Pulmonary artery endothelial cell (primary cell): Measurements from ENCODE around the gene ALDH3A1. TPM values are rescaled to one million over a fixed set of nuclear protein-coding genes. Genes with fewer than 3 reads are reported as not detected.

Experiments
- DNase-seq: peaks from one replicate; pipeline ENCODE4 v3.0.0-alpha.2; 2011; ENCODE audit warnings: low read depth, low spot score
- total RNA-seq: library from RNA; depleted of rRNA; stranded (reverse); fragments of >200 nt; gene quantifications from 2 replicates; pipeline ENCODE4 v1.2.3, GENCODE V29; 2014

ALDH3A1 gene
- total RNA-seq, 1 donor from 2014 or later, result 1.5 TPM

DNA sequence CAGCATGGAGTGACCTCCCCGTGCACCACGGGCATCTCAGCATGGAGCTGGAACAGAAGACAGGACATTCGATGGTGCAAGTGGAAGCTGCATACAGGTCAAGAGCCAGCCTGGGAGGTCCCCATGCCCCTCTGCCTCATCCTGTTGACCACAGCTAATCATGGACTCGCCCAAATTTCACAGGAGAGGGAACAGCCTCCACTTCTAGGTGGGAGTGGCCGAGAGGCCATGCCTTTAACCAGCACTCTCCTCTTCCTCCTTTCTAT, 28.0 kb downstream of the ALDH3A1 start:
- DNase-seq, result no peak

GRCh38 chr17:19719355-19720209, 28.5 kb downstream of the ALDH3A1 start:
- no peak for DNase-seq

DNA sequence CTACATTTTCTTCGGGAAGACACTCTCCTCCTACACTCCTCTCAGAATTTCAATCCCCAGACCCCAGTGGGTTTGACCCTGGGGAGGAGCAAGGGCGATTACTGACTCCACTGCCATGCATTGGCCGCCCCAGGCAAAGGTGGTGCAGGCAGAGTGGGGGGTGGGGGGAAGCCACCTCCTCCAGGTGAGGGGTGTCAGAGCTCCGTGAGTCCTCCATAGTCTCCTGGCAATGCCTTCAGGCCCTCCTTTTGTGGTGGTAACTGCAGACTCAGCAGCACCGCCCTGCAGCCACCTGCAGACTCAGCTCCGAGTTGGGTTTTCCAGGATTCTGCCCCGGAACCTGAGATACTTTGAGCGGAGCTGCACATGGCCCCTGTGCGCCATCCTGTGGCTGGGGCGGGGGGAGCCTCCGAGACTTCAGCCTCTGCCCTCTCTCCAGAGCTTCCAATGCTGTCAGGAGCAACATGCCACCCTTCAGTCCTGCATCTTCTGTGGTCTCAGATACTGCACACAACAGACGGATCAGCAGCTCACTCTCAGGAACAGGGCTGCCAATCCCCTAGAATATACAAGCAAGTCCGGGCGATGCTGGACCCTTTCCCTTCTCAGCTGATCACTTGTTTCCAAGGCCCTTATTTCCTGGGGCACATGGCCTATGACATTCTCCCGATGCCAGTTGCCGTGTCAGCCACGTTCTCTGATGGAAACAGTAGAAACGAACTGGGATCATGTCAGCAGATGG, 29.3 kb downstream of the ALDH3A1 start:
- DNase-seq, result no peak

DNA sequence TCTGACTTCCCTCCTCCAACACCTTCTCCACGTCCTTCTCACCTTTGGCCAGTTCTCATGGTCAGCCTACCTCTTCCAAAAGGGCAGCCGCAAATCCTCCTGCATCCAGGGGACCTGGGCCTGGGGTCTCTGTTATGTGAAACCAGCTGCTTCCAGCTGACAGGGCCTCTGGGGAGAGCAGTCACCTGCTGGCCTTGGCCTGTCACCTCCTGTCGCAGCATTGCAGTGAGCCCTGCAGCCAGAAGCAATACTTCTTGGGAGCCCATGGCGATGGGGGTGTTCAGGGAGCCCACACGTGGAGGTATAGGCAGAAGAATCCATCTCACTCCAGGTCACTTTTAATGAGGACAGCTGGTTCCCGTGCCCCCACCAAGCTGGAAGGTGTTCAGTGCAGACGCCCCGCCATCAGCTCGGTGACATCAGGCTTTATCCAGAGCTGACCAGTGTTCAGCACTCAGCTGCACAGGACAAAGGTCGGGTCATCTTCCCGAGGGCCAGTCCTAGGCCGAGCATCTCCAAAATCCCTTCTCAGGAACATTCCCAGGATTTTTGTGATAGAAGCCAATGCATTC, 30.0 kb downstream of the ALDH3A1 start:
- no peak for DNase-seq

GRCh38 chr17:19717411-19717908, 30.6 kb downstream of the ALDH3A1 start:
- no peak for DNase-seq

- no peak for DNase-seq
Measured at GRCh38 chr17:19717031-19717360, 31.1 kb downstream of the ALDH3A1 start.

DNA sequence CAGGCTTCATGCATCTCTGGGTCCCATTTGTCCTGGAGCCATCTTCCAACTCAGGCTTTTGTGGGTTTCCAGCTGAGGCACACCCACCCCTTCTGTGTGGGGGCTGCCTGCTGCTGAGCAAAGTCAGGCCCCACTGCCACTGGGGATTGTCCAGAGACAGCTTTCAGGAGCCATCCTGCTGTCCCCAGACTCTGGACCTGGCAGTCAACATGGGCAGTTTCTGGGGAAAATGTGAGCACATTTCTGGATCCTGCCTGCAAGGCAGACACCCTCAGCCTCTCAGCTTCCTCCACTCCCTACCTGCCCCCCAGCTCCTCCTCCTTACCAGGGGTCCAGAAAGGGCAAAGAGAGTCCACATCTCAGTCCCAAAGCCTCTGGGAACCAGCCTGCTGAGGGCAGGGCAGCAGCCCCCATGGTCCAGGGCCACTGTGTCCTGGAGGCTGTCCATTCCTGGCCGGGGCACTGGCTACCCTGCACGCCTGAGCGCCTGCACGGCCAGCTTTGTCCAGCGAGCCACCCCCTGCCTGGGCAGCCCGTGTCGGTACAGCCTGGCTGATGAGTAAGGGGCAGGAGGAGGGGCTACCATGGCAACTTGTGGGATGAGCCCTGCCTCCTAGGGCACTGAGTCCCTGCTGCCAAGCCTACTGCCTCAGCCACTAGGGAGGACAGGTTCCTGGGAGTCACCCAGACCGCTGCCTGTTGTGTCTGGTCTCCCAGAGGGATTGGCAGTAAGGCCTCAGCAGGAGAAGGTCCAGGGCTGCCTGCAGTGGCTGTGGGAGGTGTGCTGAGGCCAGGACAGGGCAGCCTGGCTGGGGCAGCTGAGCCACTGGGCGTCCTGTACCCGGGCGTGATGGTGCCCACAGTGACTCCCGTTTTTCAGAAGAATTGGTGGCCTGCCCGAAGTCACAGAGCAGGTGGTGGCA, 31.7 kb downstream of the ALDH3A1 start, which contains the start of gene SLC47A2:
Gene SLC47A2, minus strand, starts transcription at position 477 of the 923 bp plus-strand sequence. Its CDS starts 29 bp downstream, at position 448.
- DNase-seq, result no peak

DNA sequence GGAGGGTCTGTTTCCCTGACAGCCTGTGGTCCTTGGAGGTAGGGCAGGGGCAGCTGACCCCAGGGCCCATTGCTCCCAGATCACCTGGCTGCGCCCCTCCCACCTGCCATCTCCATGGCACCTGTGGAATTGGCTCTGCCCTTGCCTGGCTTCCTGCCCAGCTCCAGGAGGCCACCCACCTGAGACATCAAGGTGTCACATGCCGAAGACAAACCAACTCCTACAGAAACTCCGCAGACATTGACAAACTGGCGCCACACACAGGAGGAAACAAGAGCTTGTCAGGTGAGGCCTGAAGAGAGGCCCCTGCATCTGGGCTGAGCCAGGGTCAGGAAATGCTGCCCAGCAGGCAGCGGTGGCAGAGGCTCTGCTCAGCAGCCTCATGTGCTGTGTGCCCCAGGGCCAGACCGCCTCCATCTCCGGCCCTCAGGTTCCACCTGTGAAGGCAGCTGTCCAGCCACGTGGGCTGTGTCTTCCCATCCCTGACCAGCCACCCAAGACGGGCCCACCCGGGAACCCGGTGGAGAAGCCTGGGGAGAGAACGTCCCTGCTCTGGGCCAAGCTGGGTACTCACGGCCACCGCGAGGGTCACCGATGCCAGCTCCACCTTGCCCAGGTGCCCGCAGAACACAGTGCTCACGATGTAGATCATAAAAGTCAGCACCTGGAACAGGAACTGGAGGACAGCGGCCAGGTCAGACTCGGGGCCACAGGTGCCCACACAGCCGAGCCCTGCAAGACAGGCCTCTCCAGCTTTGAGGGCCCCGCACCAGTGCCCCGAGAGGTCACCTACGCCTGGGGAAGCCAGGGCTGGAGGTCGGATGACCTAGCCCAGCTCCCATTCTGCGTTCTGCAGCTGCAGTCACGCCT, 33.3 kb downstream of the ALDH3A1 start:
- no peak for DNase-seq

DNA sequence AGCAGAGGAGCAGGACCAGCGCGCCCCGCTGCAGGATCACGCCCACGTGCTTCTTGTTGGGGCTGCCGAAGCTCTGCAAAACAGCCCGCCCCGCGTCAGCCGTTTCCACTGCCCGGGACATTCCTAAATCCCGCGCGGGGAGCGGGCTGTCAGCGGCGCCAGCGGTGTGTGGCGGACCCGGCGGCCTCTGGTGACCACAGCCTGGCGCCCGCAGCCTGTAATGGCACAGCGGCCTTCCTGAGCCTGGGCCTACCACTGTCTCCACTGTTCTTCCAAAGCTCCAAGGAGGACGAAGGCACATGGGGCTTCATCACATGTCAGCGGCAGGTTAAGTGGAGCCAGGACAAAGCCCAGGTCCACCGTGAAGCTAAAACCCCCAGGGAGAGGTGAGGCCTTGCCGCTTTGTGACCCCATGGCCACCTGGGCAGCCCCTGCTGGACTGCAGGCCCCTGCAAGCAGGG, 34.2 kb downstream of the ALDH3A1 start:
- DNase-seq, result no peak

DNA sequence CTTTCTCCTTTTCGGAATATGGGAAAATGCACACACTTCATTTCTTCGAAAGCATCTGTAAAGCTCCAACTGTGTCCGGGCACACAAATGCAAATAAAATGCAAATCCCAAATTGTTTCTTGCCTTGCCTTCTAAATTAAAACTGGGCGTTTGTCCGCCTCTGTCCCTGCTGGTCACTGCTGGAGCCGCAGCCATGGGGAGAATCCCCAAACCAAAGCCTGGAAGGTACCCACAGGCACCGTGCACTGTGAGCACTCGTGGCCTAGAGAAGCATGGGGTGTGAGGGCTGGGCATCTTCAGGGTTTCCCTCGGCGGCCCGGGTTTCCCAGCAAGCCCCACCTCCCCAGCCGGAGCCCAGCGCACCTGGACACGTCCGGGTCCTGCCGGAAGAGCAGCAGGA, 34.6 kb downstream of the ALDH3A1 start:
- no peak for DNase-seq

GRCh38 chr17:19712436-19713004, 35.6 kb downstream of the ALDH3A1 start:
- no peak for DNase-seq

GRCh38 chr17:19709841-19710240, 38.3 kb downstream of the ALDH3A1 start:
- DNase-seq, result no peak

DNA sequence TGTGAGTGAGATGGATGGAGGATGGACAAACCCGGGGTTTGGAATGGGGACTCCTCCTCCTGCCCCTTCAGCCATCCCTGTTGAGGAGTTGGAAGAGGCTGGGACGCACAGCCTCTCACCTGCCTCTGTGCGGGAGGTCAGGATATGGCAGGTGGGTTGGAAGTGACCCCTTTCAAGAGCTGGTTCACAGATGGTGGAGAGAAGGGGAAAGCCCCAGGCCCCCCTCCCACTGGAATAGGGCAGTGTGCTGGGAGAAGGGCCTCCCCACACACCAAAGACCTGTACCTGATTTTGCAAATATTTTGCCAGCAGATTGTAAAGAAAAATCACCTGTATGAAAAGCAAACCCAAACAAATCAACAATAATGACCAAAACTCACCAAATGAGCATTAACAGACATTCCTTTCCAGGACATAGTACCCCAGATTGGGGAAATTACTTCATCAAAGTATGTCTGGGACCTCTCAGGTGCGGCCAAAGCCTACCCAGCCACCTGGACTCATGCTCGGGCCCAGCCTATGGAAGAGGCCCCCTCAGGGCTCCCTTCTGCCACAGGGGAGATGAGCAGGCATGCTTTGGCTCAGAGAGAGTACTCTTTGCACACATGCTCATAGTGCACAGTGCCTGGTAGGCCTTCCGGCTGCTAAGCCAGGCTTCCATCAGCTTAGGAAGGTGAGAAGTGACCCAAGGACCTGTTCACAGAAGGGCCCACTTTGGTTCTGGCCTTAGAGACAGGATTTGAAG, 39.5 kb downstream of the ALDH3A1 start:
- DNase-seq, result no peak

DNA sequence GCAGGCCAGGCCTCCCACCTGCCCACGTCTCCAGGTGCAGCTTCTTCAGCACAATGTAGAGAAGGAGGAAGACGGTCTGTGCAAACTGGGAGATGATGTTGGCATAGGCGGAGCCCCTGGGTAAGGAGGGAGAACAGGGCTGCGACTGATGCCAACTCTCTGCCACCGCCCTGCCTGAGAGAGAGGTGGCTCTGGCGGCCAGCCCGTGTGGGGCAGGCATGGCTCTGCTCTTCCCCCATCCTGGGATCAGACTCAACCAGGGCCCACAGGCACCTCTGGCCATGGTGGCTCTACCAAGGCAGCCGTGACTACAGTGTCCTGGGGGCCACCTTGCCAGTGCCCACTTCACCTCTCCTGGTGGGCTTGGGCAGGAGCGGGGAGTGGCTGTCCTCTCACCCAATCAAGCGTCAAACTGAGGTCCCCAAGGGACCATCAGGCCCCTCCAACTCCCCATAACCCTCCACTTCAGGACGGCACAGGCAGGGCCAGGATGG, 40.3 kb downstream of the ALDH3A1 start:
- no peak for DNase-seq

- DNase-seq, result no peak
Measured at GRCh38 chr17:19706791-19707727, 41.0 kb downstream of the ALDH3A1 start.

DNA sequence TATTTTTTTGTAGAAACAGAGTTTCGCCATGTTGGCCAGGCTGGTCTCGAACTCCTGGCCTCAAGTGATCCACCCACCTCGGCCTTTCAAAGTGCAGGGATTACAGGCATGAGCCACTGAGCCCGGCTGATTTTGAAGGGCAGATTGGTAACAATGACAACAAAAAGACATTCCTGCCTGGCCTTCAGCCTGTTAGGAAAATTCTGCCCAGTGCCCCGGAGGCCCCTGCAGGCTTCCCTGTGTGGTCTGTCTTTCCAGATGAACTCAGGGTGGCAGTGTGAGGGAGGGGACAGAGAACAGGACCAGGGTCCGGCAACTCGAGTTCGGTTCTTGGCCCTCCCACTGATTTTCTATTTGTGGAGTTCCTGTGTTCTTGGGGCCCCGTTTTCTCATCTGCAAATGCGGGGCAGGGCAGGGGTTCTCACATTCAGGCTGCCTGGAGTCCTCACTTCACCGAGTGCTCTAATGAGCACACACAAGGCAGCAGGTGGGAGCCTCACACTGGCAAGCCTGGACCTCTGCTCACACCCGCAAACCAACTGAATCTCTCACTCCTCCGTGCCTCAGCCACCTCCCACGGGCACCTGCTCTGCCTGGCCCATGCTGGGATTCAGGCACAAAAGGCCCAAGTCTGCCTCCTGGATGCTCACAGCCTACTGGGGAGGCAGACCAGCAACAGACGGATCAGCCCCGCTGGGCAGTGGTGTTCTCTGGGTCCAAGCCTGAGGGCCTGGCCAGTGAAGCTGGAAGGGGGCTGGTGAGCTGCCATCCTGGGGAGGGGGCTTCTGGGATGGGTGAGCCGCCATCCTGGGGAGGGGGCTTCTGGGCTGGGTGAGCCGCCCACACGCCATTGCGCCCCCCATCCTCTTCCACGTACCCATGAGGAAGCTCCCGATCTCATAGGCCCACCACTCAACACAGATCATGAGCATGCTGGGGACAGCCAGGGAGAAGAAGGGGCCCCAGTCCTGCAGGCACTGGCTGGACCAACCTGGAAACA, 42.0 kb downstream of the ALDH3A1 start:
- DNase-seq, result no peak

DNA sequence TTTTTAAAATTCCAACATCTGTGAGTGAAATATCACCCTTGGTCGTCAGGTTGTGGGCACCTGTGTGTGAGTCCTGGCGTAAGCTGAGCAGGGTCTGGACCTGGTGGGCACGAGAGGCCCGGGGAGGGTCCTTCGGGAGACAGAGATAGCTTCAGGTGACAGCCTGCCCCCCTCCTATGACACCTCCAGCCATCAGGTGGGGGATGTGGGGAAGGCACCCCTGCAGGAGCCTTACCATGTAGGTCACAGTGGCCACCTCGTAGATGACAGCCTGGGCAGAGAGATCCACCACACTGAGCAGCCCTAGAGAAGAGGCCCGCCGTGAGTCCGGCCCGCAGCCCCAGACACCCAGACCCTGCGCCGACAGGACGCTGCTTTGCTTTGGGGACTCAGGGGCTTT, 42.9 kb downstream of the ALDH3A1 start:
- no peak for DNase-seq
